ENCODE results near the gene PHF11. TPM values are rescaled to one million over a fixed set of nuclear protein-coding genes. Genes with fewer than 3 reads are reported as not detected.

Gene PHF11
- total RNA-seq, 1 experiment from 2014 or later, result 21.8 TPM

DNA sequence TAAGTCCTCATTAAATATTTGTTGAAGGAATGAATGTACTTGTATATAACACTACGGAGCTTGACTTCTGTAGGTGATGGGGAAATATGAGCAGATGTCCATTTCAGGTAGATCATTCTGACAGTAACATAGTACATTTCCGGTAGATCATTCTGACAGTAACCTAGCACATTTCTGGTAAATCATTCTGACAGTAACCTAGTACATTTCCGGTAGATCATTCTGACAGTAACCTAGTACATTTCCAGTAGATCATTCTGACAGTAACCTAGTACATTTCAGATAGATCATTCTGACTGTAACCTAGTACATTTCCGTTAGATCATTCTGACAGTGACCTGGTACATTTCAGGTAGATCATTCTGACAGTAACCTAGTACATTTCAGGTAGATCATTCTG, 2.5 kb downstream of the PHF11 start:
- DNase-seq (ENCODE audit: low spot score), result no peak

DNA sequence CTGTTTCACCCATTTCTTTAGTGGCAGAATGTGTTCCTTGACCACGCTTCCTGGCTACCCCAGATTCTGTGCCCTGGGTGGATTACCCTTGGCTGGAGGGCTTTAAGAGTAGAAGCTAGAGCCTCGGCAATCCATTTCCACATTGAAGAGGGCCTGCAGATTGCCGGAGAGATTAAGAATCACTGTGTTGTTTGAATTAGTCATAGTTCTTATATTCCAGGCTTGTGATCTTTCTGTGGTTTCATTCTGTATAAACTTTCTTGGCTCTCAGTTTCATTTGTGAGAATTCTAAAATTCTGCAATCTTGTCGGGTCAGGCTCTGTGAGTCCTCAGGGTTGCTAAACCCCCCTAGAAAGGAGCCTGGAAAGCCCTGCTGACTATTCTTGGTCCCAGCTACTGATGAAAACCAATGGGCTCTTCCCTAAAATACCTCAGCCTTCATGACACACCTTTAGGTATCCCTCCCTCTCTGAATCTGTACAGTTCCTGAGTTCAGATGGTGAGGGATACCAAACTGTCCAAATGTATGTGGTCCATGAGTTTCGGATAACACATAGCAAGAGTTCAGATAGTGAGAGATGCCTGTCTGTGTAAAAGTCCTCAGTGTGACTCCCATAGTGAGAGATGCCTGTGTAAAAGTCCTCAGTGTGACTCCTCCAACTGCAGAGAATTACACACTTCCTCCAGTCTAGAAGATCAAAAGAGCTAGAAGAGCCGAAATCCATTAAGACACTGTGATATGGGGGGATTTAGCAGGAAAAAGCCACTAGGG, 4.3 kb downstream of the PHF11 start:
- peak; percentile 35 for DNase-seq (ENCODE audit: low spot score)

DNA sequence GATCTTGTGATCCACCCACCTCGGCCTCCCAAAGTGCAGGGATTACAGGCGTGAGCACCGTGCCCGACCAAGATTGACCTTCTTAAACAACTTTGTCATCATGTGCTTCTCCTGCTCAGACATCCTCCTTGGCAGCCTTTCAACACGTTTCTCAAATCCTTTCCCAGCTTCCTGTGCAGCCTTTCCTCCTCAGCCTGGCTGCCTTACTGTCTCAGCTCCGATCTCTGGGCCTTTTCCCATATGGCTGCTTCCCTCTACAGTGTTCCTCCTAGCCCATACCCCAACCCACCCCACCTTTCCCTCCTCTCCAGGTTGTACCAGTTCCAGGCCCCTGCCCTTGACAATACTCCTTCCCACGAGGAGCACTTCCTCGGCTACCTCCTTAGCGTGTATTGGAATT, 7.2 kb downstream of the PHF11 start:
- DNase-seq (ENCODE audit: low spot score), result no peak

DNA sequence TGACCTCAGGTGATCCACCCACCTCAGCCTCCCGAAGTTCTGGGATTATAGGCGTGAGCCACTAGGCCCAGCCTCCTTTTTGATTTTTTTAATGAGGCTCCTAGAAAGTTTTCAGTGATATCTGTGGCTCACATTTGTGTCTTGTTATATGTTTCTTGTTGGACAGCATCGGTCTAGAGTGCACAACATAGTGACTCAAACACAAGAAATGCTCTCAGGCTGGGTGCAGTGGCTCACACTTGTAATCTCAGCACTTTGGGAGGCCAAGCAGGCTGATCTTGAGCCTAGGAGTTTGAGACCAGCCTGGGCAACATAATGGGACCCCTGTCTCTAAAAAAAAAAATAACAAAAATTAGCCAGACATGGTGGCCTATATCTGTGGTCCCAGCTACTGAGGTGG, 8.2 kb downstream of the PHF11 start:
- DNase-seq (ENCODE audit: low spot score), result no peak

DNA sequence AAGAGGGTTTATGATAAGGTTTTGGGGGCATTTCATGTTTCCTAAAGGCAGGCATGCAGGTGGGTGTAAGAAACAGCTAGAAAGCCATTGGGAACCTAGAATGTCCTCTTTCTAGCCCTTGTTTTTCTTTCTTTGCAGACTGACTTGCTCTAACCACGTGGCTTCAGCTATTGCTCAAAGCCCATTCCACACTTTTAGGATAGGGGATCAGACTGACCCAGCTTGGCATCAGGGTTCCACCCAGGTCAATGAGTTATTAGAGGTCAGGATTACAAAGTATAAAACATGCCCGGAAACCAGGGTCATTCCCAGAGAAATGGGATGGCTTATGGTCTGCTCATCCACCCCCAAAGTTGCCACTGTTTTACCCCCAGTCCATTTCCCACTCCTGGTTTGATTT, 16.8 kb downstream of the PHF11 start:
- DNase-seq (ENCODE audit: low spot score), result no peak

DNA sequence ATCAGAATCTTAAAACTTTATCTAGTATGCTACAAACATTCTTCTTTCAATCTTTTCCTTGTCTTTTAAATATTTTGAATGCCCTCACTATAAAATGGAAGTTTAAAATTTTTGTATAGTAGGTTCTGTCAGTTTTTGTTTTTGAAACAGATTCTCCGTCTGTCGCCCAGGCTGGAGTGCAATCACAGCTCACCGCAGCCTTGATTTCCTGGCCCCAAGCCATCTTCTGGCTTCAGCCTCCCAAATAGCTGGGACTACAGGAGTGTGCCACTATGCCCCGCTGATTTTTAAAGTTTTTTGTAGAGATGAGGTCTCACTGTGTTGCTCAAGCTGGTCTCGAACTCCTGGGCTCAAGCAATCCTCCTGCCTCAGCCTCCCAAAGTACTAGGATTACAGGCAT, 20.7 kb downstream of the PHF11 start:
- DNase-seq (ENCODE audit: low spot score), result no peak

DNA sequence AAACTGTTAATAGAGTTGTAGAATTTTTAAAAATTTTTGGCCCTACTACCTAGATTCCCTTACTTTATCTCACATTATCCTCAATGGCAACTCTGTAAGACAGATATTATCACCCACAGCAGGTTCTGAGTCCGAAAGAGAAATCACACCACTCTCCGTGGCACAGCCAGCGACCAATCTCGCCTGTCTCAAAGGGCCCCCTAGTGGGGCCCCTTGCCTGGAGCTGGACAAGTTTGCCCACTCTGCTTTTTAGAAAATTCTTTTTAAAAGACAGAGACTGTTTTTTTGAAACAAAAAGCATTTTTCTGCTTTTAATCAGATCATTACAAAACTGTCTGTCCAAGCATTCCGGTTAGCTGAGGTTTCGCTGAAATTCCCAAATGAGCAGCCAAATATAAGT, 21.7 kb downstream of the PHF11 start:
- no peak for DNase-seq (ENCODE audit: low spot score)

DNA sequence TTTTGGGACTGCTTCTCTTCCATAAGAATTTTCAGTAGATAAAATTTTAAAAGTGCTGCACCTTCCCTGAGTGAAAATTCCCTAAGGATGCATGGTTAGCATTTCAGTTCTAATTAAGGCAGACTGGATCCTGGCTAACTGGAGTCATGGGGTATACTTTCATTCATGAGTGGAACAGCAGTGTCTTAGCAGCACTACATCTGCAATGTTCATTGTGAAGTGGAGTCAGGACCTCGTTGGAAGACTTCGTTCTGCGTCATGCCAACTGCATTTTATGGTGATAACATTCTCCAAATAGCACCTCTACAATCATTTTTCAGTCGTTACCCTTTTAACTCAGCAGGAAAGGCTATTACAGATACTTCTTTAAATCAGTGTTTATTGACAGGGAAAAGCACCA, 25.5 kb downstream of the PHF11 start:
- no peak for DNase-seq (ENCODE audit: low spot score)

DNA sequence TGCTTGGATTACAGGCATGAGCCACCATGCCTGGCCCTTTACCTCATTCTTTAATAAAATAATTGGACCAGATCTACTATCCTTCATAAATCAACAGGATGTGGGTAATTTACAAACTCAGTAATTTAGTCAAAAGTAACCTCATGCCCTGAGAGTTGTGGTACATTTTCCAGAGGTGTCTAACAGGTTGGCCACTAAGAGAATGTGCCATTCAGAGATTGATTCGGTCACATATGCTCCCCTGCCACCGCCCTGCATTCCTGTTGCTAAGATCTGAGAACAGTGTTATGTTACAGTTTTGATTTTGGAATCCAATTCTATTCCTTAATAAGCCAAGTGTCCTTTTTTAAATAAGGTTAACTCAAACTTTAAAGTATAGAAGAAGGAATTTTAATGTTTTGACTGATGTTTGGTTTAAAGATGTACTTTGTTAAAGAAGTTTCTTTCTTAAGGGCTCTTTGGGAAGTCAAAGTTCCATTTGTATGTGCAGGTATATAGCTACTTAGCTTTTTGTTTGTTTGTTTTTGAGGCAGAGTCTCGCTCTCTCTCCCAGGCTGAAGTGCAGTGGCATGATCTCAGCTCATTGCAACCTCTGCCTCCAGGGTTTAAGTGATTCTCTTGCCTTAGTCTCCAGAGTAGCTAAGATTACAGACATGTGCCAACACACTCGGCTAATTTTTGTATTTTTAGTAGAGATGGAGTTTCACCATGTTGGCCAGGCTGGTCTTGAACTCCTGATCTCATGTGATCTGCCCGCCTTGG, 29.2 kb downstream of the PHF11 start:
- no peak for DNase-seq (ENCODE audit: low spot score)

DNA sequence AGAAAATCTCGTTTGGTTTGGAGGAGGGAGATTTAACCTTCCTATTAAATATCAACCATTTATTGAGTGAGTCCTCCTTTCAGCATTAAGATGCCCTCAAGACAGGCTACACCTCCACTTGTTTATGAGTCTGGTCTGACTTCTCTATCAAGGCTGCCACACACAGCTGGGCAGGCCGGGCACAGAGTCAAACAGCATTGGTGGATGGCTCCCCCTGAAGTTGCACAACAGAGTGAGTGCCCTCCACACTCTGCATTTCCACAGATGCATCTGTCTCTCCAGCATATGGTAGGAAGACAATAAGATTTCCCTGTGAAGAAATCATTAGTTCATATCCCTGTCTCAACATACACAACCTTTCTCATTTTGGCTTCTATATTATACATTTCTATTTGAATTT, 31.4 kb downstream of the PHF11 start:
- no peak for DNase-seq (ENCODE audit: low spot score)

DNA sequence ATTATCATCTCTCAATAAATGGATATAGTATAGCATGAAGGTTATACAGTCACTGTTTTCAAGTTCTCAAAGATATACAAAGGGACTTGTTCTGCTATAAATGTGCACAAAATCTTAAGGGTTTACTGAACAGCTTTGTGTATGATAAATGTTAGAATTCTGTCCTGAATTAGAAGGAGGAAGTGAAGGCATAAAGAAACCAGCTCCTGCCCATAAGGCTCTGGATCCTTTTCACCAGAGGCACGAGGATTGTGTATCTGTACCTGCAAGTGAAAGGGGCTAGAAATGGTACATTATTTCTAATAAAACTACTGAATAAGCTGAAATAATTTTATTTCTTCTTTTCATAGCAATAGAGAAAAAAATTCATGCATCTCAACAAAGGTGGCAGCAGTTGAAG, 32.4 kb downstream of the PHF11 start:
- DNase-seq (ENCODE audit: low spot score), result no peak

DNA sequence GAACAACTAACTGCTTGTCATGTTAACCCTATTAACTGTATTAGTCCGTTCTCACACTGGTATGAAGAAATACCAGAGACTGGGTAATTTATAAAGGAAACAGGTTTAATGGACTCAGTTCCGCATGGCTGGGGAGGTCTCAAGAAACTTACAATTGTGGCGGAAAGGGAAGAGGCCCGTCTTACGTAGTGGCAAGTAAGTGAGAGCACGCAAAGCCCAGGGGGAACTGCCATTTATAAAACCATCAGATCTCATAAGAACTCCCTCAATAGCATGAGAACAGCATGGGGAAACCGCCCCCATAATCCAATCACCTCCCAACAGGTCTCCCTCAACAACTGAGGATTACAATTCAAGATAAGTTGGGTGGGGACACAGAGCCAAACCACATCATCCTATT, 34.7 kb downstream of the PHF11 start:
- no peak for DNase-seq (ENCODE audit: low spot score)

DNA sequence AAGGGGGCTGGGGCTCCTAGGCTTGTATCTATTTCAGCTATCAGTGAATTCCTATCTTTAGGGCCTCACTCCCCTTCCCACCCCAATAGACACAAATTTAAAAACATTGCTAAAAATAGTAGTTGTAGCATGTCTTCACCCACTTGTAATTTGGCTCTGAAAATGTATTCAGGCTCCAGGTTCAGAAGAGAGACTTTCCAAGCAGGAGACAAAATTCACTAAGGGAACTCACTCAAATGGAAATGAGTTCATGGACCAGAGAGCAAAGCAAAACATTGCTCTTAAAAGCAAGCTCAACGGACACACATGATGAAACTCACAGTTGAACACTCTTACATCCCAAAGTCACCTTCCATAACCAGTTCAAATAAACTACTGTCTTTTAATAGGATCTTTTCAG, 36.8 kb downstream of the PHF11 start:
- DNase-seq (ENCODE audit: low spot score), result no peak

DNA sequence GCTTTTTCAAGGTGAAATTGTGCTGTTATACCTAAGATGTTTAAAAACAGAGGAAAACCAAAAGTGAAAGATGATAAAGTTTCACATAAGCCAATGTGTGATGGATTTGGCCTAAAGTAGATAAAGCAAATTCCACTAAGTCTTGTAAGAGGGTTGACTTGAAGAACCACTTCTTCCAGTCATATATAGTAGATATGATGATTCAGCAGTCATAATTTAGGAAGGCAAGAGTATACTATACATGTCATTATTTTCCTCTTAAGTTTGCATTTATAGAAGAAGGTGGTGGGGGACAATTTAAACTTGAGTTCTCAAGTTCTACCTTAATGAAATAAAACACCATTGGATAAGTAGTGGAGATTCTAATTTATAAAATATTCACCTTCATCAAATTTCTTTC, 37.3 kb downstream of the PHF11 start:
- DNase-seq (ENCODE audit: low spot score), result no peak

DNA sequence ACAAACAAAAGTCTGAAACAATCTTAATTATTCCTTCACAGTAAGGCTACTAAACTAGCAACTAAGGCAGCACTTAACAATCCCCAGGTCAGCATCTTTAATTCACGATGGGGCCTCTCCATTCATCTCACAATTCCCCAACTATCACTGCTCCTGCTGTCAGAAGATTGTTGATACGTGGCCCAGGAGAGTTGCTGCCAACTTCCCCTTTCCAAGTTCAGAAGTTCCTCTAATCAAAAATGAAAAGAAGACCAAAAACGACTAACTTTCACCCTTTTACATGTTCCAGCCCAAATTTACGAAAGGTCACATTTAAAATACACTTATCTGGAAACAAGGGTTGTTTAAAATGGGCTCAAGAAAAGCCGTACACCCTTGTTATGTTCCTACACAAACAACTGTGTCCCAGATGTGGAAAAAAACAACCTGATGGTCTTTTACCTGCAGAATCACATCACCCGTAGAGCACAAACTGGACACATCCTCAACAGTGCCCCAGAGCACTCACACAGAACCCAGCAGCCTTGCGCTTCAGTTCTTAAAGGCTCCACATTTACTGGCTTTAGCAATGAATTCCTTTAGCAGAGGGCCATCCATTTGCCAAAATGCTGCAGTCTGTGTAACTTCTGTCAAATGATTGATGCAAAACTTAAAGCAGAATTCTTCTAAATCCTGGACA, 38.0 kb downstream of the PHF11 start:
- DNase-seq (ENCODE audit: low spot score), result no peak

DNA sequence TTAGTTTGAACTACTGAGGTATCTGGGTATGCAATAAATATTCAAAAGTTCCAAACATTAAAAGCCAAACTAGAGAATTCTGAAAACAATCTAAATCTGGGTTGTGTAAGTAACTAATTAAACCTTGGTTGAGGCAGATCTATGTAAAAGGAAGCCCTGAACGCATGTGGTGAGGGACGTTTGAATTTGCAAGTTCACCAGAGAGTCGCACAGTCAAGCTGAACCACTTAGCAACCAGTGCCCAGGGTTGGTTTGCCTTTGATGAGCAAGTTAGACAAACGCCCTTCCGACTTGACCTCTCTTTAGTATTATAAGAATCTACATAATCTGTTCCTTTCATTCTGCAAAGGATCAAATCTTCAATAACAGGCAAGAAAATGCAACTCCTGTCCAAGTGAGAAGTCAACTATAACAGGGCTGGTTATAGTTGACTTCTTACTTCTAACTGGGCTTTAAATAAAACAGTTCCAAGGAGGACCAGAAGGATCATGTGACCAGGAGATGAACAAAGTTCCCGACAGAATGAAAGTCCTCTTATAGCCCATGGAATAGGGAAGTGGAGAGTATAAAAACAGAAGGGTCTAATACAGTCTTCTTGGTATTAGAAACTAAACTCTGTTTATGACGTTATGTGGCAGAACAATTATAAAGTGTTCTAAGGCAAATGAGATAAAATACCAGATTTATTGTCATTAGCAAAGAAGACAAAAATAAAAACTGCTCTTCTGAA, 40.6 kb downstream of the PHF11 start:
- no peak for DNase-seq (ENCODE audit: low spot score)

DNA sequence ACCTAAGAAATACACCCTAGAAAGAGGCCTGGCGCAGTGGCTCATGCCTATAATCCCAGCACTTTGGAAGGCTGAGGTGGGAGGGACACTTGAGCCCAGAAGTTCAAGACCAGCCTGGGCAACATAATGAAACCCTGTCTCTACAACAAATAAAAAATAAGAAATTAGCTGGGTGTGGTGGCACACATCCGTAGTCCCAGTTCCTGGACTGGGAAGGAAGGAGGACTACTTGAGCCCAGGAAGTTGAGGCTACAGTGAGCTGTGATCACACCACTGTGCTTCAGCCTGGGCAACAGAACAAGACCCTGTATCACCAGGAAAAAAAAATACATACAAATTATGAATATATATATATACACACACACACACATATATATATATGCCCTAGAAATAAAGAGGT, 42.7 kb downstream of the PHF11 start:
- no peak for DNase-seq (ENCODE audit: low spot score)

DNA sequence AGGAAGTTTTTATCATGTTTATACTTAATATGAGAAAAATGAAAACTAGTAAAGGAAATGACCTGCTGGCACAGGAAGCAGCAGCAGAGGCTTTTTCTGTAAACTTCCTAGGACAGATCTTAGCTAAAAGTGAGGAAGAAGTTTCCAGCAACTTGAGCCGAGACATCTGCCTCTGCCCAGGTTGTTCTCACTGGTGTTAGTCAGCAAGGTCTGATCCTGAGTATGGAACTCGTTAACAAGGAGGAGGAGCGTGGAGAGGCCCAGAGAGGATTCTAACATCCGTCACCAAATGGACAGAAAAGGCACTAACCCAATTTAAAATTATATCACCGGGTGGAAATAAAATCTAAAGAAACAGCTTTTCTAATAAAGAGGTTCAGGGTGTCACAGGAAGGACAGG, 43.6 kb downstream of the PHF11 start:
- DNase-seq (ENCODE audit: low spot score), result no peak

DNA sequence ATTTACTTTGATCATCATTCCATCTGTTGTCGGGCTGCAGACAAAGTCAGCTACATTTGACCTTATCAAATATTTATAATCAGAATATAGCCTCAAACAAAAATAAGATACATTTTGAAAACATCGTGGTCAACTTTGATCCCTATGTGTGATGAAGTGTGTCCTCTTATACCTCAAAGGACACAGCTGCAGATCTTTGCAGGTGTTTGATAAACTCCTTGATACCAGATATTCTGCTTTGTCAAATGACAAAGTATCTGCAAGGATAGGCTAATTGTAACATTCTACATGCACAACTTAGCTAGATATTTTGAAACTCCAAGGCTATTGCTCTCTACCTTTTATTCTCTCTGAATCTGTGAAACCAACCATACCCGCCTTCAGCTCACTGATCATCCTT, 44.0 kb downstream of the PHF11 start:
- no peak for DNase-seq (ENCODE audit: low spot score)

DNA sequence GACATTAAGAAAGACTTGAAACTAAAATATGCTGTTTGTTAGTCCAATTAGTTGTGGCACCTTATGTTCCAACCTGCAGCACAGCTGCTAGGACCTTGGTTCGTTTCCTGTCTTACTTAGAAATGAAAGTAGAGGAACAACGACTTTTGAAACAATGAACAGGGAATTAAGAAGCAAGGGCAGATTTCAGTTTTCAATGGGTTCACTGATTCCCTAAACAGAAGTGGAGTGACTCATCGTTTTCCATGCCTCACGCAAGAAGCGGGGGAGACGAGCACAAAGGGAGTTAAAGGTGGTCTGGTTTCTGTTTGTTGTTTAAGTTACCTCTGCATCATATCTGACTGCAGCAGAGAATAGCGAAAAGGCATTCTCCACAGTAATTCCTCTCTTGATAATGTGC, 44.8 kb downstream of the PHF11 start:
- no peak for DNase-seq (ENCODE audit: low spot score)

DNA sequence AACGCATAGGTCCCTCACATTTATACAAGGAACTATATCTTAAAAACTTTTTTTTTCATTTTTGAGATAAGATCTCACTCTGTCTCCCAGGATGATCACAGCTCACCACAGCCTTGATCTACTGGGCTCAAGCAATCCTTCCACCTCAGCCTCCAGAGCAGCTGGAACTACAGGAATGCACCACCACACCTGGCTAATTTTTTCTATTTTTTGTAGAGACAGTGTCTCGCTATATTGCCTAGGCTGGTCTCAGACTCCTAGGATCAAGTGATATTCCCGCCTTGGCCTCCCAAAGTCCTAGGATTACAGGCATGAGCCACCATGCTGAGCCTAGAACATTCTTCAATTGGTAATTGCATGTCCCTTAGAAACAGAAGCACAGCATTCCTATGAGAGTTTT, 47.9 kb downstream of the PHF11 start:
- DNase-seq (ENCODE audit: low spot score), result no peak

DNA sequence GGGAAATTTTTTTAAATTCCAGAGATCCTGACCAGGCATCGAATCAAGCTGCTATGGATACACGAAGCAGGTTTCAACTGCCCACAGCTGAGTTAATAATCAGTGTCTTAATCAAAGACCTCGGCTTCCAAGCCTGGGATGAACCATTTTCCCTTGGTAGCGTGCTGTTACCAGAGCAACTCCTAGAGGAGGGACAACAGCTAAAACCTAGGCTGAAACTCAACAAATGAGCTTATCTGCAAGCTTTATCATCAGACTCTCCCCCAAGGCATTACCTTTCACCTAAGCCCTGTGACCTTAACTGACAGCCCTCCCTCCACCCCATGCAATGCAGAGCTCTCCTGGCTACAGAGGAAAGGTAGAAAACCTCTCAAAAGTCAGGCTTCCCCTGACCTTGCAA, 49.9 kb downstream of the PHF11 start:
- no peak for DNase-seq (ENCODE audit: low spot score)

Measured in A172 (cell line).